ENCODE data around the gene CSRNP2. TPM values are rescaled to one million over a fixed set of nuclear protein-coding genes. Genes with fewer than 3 reads are reported as not detected.
"Not testable (repeated sequence)": the region's sequence is repeated elsewhere in the genome, so short reads cannot be mapped to it uniquely, and the experiment has no call there.

CSRNP2 gene
- total RNA-seq, 1 donor from 2014 or later = 112 TPM

DNA sequence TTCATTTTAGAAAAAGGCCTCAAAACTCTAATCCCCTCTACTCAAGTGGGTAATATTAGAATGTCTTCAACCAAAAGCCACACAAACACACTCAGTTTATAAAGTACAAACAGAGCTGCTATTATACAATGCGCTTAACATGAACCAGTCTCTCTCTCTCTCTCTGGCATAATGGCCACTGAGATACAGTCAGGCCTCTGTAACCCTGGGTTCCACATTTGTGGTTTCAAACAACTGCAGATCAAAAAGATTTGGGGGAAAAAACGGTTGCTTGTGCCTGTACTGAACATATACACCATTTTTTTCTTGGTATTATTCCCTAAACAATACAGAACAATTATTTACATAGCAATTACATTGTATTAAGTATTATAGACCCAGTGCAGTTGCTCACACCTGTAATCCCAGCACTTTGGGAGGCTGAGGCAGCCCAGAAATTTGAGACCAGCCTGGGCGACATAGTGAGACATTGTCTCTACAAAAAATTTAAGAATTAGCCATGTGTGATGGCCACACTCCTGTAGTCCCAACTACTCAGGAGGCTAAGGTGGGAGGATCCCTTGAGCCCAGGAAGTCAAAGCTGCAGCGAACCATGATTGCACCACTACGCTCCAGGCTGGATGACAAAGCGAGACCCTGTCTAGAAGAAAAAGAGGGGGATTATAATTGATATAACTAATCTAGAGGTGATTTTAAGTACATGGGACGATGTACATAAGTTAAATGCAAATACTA lies 62.8 kb downstream of the CSRNP2 start:
- no peak for DNase-seq (ENCODE audit: low spot score)
- Mint-ChIP-seq H3K9me3 (ENCODE audit: unreplicated experiment) (no peaks in the 10 kb centered on the region), H3K4me1 (ENCODE audit: unreplicated experiment) (peaks cover 32% of the 10 kb centered on the region), H3K27ac (ENCODE audit: unreplicated experiment) (no peak overlapping the region), H3K36me3 (ENCODE audit: low read depth, unreplicated experiment) (no peaks in the 10 kb centered on the region), H3K4me3 (ENCODE audit: unreplicated experiment) (no peak overlapping the region), H3K27me3 (ENCODE audit: unreplicated experiment) (no peaks in the 10 kb centered on the region)
- TF ChIP-seq, protein P1, sequence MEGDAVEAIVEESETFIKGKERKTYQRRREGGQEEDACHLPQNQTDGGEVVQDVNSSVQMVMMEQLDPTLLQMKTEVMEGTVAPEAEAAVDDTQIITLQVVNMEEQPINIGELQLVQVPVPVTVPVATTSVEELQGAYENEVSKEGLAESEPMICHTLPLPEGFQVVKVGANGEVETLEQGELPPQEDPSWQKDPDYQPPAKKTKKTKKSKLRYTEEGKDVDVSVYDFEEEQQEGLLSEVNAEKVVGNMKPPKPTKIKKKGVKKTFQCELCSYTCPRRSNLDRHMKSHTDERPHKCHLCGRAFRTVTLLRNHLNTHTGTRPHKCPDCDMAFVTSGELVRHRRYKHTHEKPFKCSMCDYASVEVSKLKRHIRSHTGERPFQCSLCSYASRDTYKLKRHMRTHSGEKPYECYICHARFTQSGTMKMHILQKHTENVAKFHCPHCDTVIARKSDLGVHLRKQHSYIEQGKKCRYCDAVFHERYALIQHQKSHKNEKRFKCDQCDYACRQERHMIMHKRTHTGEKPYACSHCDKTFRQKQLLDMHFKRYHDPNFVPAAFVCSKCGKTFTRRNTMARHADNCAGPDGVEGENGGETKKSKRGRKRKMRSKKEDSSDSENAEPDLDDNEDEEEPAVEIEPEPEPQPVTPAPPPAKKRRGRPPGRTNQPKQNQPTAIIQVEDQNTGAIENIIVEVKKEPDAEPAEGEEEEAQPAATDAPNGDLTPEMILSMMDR (IDR thresholded peaks at IDR 0.05; ENCODE audit: unreplicated experiment) = no peak

DNA sequence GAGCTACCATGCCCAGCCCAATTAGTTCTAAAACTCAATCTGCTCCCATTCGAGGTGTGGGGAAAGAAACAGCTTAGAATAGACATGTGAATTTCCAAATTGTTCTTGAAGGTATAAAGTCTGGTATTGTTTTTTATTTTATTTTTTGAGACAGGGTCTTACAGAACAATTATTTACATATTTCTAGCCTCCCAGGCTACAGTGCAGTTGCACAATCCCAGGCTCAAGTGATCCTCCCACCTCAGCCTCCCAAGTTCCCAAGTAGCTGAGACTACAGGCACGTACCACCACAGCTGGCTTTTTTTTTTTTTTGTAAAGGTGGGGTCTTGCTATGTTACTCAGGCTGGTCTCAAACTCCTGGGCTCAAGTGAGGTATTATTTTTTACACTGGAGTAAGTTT lies 63.5 kb downstream of the CSRNP2 start:
- no peak overlapping the region for H3K27ac Mint-ChIP-seq (ENCODE audit: unreplicated experiment)
- TF ChIP-seq, protein P1 (IDR thresholded peaks at IDR 0.05; ENCODE audit: unreplicated experiment) = no peak
- no peak overlapping the region for H3K4me3 Mint-ChIP-seq (ENCODE audit: unreplicated experiment)
- no peaks in the 10 kb centered on the region for H3K27me3 Mint-ChIP-seq (ENCODE audit: unreplicated experiment)
- DNase-seq (ENCODE audit: low spot score) = no peak
- H3K36me3 Mint-ChIP-seq (ENCODE audit: low read depth, unreplicated experiment) = no peaks in the 10 kb centered on the region
- peaks cover 25% of the 10 kb centered on the region for H3K4me1 Mint-ChIP-seq (ENCODE audit: unreplicated experiment)
- H3K9me3 Mint-ChIP-seq (ENCODE audit: unreplicated experiment) = no peaks in the 10 kb centered on the region

- TF ChIP-seq, protein P1 (IDR thresholded peaks at IDR 0.05; ENCODE audit: unreplicated experiment) = no peak
- Mint-ChIP-seq H3K36me3 (ENCODE audit: low read depth, unreplicated experiment) (no peaks in the 10 kb centered on the region), H3K27ac (ENCODE audit: unreplicated experiment) (no peak overlapping the region), H3K4me3 (ENCODE audit: unreplicated experiment) (no peak overlapping the region), H3K27me3 (ENCODE audit: unreplicated experiment) (no peaks in the 10 kb centered on the region), H3K4me1 (ENCODE audit: unreplicated experiment) (peaks cover 16% of the 10 kb centered on the region), H3K9me3 (ENCODE audit: unreplicated experiment) (no peaks in the 10 kb centered on the region)
- DNase-seq (ENCODE audit: low spot score) = no peak
These were observed 64.4 kb downstream of the CSRNP2 start for GRCh38 chr12:51018956-51019355.

DNA sequence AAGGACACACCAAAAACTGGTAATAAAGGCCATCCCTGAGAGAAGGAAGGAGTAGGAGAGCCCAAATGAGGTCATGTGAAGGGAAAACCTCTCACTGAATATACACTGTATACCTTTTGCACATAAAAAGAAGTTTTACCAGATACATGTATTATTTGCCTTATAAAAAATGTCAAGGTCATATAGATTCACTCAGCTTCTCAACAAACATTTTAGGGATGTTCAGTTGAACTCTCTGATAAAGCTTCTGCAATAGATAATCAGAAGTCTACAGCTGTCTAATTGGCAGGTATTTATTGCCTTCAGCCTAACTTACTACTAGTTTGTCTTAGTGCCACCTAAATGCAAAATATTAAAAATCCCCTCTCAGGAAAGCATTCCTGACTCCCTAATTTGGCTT lies 65.9 kb downstream of the CSRNP2 start:
- no peaks in the 10 kb centered on the region for H3K36me3 Mint-ChIP-seq (ENCODE audit: low read depth, unreplicated experiment)
- no peak overlapping the region for H3K4me3 Mint-ChIP-seq (ENCODE audit: unreplicated experiment)
- peaks cover 13% of the 10 kb centered on the region for H3K4me1 Mint-ChIP-seq (ENCODE audit: unreplicated experiment)
- TF ChIP-seq, protein P1 (IDR thresholded peaks at IDR 0.05; ENCODE audit: unreplicated experiment) = no peak
- no peak overlapping the region for H3K27ac Mint-ChIP-seq (ENCODE audit: unreplicated experiment)
- no peaks in the 10 kb centered on the region for H3K9me3 Mint-ChIP-seq (ENCODE audit: unreplicated experiment)
- H3K27me3 Mint-ChIP-seq (ENCODE audit: unreplicated experiment) = no peaks in the 10 kb centered on the region
- DNase-seq (ENCODE audit: low spot score) = no peak

DNA sequence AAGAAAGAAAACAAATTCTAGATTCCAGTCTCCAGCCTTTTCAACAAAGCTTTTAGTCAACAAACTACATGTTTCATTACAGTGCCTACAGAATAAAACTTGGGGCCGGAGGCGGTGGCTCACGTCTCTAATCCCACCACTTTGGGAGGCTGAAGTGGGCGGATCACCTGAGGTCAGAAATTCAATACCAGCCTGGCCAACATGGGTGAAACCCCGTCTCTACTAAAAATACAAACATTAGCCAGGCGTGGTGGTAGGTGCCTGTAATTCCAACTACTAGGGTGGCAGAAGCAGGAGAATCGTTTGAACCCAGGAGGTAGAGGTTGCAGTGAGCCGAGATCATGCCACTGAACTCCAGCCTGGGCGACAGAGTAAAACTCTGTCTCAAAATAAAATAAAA lies 68.9 kb downstream of the CSRNP2 start:
- H3K4me3 Mint-ChIP-seq (ENCODE audit: unreplicated experiment); H3K4me1 Mint-ChIP-seq (ENCODE audit: unreplicated experiment); H3K9me3 Mint-ChIP-seq (ENCODE audit: unreplicated experiment): not testable (repeated sequence)

More for the DNA sequence above, 68.9 kb downstream of the CSRNP2 start:
- H3K36me3 Mint-ChIP-seq (ENCODE audit: low read depth, unreplicated experiment); H3K27me3 Mint-ChIP-seq (ENCODE audit: unreplicated experiment); DNase-seq (ENCODE audit: low spot score); H3K27ac Mint-ChIP-seq (ENCODE audit: unreplicated experiment): not testable (repeated sequence)
